ENCODE data around the gene TLN1. TPM values are rescaled to one million over a fixed set of nuclear protein-coding genes. Genes with fewer than 3 reads are reported as not detected.
A peak's percentile ranks its signal among the peaks of the same experiment; 100 is the strongest.

The TLN1 gene
- total RNA-seq, 1 donor from 2014 or later: 164 TPM

DNA sequence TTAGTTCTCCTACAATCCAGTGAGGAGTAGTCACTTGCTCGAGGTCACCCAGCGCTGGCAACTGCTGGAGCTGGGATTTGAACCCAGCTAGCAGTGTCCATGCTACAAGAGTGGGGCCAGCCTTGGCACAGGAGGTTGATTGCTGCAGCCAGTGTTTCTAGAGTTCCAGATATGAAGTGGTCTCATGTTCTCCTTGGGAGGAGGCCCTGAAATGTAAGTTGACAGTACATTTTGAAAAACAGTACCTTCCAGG, 73.1 kb downstream of the TLN1 start:
- no peaks in the 10 kb centered on the region for H3K9me3 Mint-ChIP-seq
- peak overlapping the region; percentile 86 for H3K4me3 Mint-ChIP-seq
- H3K4me1 Mint-ChIP-seq (ENCODE audit: unreplicated experiment): peaks cover 51% of the 10 kb centered on the region
- peak overlapping the region; percentile 99 for H3K27ac Mint-ChIP-seq
- H3K36me3 Mint-ChIP-seq: peaks cover 12% of the 10 kb centered on the region
- no peak for DNase-seq (ENCODE audit: extremely low spot score, unreplicated experiment)
- no peak for TF ChIP-seq CTCF (conservative IDR thresholded peaks at IDR 0.05)
- H3K27me3 Mint-ChIP-seq: peaks cover 6% of the 10 kb centered on the region

DNA sequence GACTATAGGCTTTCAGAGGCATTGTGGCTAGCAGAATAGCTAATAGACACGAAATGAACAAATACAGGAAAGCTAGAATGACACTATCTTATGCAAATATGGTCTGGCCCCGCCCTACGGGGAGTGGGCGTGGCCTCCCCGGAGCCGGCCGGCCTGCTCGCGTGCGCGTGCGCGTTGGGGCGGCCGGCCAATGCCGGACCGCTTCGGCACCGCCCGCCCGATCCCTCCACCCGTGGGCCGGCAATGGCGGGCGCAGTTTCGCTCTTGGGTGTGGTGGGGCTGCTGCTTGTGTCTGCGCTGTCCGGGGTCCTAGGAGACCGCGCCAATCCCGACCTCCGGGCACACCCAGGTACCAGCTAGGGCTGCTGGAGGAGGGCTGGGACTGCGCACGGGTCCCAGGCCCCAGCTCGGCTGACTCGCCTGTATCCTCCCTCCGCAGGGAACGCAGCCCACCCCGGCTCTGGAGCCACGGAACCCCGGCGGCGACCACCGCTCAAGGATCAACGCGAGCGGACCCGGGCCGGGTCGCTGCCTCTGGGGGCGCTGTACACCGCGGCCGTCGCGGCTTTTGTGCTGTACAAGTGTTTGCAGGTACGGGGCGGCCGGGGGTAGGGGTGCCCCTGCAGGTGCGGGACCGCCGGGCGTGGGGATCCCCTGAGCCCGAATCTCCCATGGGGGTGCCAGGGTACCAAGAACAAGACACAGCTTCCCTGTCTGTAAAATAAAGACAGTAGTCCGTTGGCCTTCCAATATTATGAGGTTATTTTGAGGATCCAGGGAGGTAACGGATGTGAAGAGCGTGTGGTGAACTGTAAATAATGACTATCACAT, 73.6 kb downstream of the TLN1 start, which contains the start of gene CCDC107:
Gene CCDC107, plus strand, starts transcription at position 156 of the 831 bp plus-strand sequence. Its CDS starts 88 bp downstream, at position 244.
- Mint-ChIP-seq H3K4me1 (ENCODE audit: unreplicated experiment) (peaks cover 50% of the 10 kb centered on the region), H3K9me3 (no peaks in the 10 kb centered on the region), H3K36me3 (peaks cover 12% of the 10 kb centered on the region), H3K27ac (peak within 1 kb of the TSS; percentile 99), H3K4me3 (peak within 1 kb of the TSS; percentile 86), H3K27me3 (peaks cover 6% of the 10 kb centered on the region)
- peak; percentile 95 for TF ChIP-seq CTCF (conservative IDR thresholded peaks at IDR 0.05)
- peak; percentile 92 for DNase-seq (ENCODE audit: extremely low spot score, unreplicated experiment)

DNA sequence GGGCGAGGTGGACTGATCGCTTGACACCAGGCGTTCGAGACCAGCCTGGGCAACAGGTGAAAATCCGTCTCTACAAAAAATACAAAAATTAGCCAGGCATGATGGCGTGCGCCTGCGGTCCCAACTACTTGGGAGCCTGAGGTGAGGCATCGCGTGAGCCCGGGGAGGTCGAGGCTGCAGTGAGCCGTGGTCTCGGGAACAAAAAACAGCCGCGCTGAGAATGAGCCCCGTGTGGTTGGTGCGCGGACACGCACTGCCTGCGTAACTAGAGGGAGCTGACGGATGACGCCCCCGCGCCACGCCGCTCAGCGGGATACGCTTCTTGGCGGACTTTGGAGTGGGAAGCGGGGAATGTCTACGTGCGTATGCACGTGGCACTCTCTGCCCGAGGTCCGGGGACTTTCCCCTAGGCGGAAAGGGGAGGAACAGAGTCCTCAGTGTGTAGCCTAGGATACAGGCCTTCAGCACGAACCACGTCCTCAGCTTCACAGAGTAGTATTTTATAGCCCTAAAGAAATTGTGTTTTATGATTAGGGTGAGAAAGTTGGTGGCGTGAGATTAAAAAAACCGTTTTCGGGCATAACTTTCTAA, 74.4 kb downstream of the TLN1 start, which contains the start of gene RMRP:
Gene RMRP, minus strand, starts transcription at position 474 of the 591 bp plus-strand sequence.
- Mint-ChIP-seq H3K9me3 (no peaks in the 10 kb centered on the region), H3K4me3 (peak within 1 kb of the TSS; percentile 86), H3K4me1 (ENCODE audit: unreplicated experiment) (peaks cover 48% of the 10 kb centered on the region), H3K27ac (peak within 1 kb of the TSS; percentile 99), H3K36me3 (peaks cover 12% of the 10 kb centered on the region), H3K27me3 (peaks cover 6% of the 10 kb centered on the region)
- DNase-seq (ENCODE audit: extremely low spot score, unreplicated experiment): peak; percentile 98
- peak; percentile 67 for TF ChIP-seq CTCF (conservative IDR thresholded peaks at IDR 0.05)

GRCh38 chr9:35656831-35657545, 75.0 kb downstream of the TLN1 start:
- TF ChIP-seq CTCF (conservative IDR thresholded peaks at IDR 0.05): no peak
- DNase-seq (ENCODE audit: extremely low spot score, unreplicated experiment): no peak

GRCh38 chr9:35656348-35656747, 75.6 kb downstream of the TLN1 start:
- peak overlapping the region; percentile 99 for H3K27ac Mint-ChIP-seq
- no peaks in the 10 kb centered on the region for H3K9me3 Mint-ChIP-seq
- H3K4me3 Mint-ChIP-seq: peak overlapping the region; percentile 86
- H3K4me1 Mint-ChIP-seq (ENCODE audit: unreplicated experiment): peaks cover 39% of the 10 kb centered on the region
- no peak for DNase-seq (ENCODE audit: extremely low spot score, unreplicated experiment)
- TF ChIP-seq CTCF (conservative IDR thresholded peaks at IDR 0.05): no peak
- H3K27me3 Mint-ChIP-seq: peaks cover 6% of the 10 kb centered on the region
- peaks cover 12% of the 10 kb centered on the region for H3K36me3 Mint-ChIP-seq

More at GRCh38 chr9:35656831-35657545, 75.0 kb downstream of the TLN1 start:
- H3K4me3 Mint-ChIP-seq: peak overlapping the region; percentile 86
- peaks cover 12% of the 10 kb centered on the region for H3K36me3 Mint-ChIP-seq
- peaks cover 42% of the 10 kb centered on the region for H3K4me1 Mint-ChIP-seq (ENCODE audit: unreplicated experiment)
- no peaks in the 10 kb centered on the region for H3K9me3 Mint-ChIP-seq
- H3K27ac Mint-ChIP-seq: peak overlapping the region; percentile 99
- peaks cover 6% of the 10 kb centered on the region for H3K27me3 Mint-ChIP-seq
